Kidney (tissue), 11 donors: ENCODE measurements around the gene OR2T34. TPM values are rescaled to one million over a fixed set of nuclear protein-coding genes. Genes with fewer than 3 reads are reported as not detected.
"Not testable (repeated sequence)": the region's sequence is repeated elsewhere in the genome, so short reads cannot be mapped to it uniquely, and the experiment has no call there.

ENCODE experiments used
- DNase-seq, 5 donors: peaks; one replicate each; pipeline ENCODE4 v3.0.0-alpha.2; 2013 to 2020
- FAIRE-seq: peaks from 2 replicates; lab custom pipeline; 2012; peaks lifted over from hg19 to GRCh38; lab: Jason Lieb, UNC
- H3K27ac ChIP-seq, 2 donors: one replicate each; pipeline ENCODE4 v1.7.0; 2013; ENCODE audit warnings: low read depth in 2 of 2, low read length in 2 of 2, inconsistent platforms in 1 of 2
- H3K27me3 ChIP-seq: one replicate; pipeline ENCODE4 v1.7.1; 2013; ENCODE audit warnings: low read length, inconsistent platforms; ENCODE audit not compliant: control insufficient read depth, insufficient read depth
- H3K36me3 ChIP-seq, 3 donors: one replicate each; pipeline versions ENCODE4 v1.7.0 to v1.7.1; 2013; ENCODE audit warnings: low read length in 3 of 3, control low read depth in 1 of 3, inconsistent platforms in 1 of 3; ENCODE audit not compliant: insufficient read depth in 3 of 3, control insufficient read depth in 2 of 3
- H3K4me1 ChIP-seq, 3 donors: one replicate each; pipeline versions ENCODE4 v1.7.0 to v1.7.1; 2013; ENCODE audit warnings: low read length in 3 of 3, inconsistent platforms in 1 of 3, low read depth in 1 of 3; ENCODE audit not compliant: control insufficient read depth in 2 of 3, insufficient read depth in 2 of 3
- H3K4me3 ChIP-seq, 3 donors: one replicate each; pipeline versions ENCODE4 v1.7.0 to v1.8.1; 2013; ENCODE audit warnings: low read length in 3 of 3, control low read depth in 1 of 3, inconsistent platforms in 1 of 3
- H3K9ac ChIP-seq, 3 donors: one replicate each; pipeline versions ENCODE4 v1.7.0 to v1.7.1; 2013; ENCODE audit warnings: low read length in 3 of 3, control low read depth in 1 of 3, inconsistent platforms in 1 of 3
- H3K9me3 ChIP-seq, 3 donors: one replicate each; pipeline versions ENCODE4 v1.7.0 to v1.7.1; 2013; ENCODE audit warnings: low read length in 3 of 3, control low read depth in 1 of 3, inconsistent platforms in 1 of 3; ENCODE audit not compliant: control insufficient read depth in 2 of 3, insufficient read depth in 1 of 3
- intact Hi-C: fragments of 100-400 bp; cut with DNase I; formaldehyde crosslinking; loops from one replicate; pipeline ENCODE4 v1.11.1; 2022
- polyA plus RNA-seq: library from polyadenylated mRNA; stranded (reverse); fragments of 350-450 nt; fragmentation: Illumina TruSeq; extraction: RNeasy Lipid Tissue Mini Kit (QIAGEN cat#74804); gene quantifications from one replicate; pipeline ENCODE4 v1.2.3, GENCODE V29; 2014; ENCODE audit warnings: low read depth, low replicate concordance; ENCODE audit not compliant: insufficient read depth
- total RNA-seq: library from RNA; stranded (reverse); fragmentation: NEBNext Ultra II Directional; extraction: Animal tissue kit (Norgen Biotek cat#: 25700); gene quantifications from one replicate; pipeline ENCODE4 v1.2.1, GENCODE V29; 2021
- donor health status: control.
- donor health status: control.
- donor health status: DM: yes; HTN: yes; CAD: no.
- donor health status: Normal renal cell carcinoma (clear cell type).

OR2T34 gene
- total and polyA plus RNA-seq, 2 donors from 2014 or later, result not detected

GRCh38 chr1:248551027-248551426 is 23.5 kb downstream of the OR2T34 start:
- H3K9me3 ChIP-seq, intact Hi-C loops, DNase-seq, H3K27ac ChIP-seq, H3K27me3 ChIP-seq, H3K4me3 ChIP-seq, H3K9ac ChIP-seq, H3K36me3 ChIP-seq, FAIRE-seq, H3K4me1 ChIP-seq: not testable (repeated sequence)

DNA sequence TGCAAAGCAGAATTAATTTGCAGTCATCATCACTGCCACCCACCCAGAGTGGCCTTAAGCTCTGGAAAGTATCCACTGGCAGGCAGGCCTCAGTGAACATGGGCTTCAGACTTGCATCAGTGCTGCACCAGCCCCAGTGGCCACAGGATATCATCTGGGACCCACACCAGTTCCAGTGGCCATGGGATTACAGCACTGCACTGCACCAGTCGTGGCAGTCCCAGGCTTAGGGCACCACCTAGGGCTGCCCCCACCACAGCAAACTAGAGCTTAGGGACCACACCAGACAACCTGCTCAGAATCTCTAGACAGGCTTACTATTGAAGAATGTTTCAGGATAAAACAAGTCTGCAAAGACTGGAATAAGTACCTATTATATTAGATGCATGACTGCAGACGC is 27.2 kb downstream of the OR2T34 start:
- H3K9ac ChIP-seq, DNase-seq, intact Hi-C loops, H3K4me3 ChIP-seq, H3K27me3 ChIP-seq, H3K9me3 ChIP-seq, H3K4me1 ChIP-seq, H3K27ac ChIP-seq, H3K36me3 ChIP-seq, FAIRE-seq: not testable (repeated sequence)

- H3K9ac ChIP-seq, FAIRE-seq, H3K27ac ChIP-seq, H3K4me3 ChIP-seq, H3K9me3 ChIP-seq, H3K36me3 ChIP-seq, DNase-seq, intact Hi-C loops, H3K27me3 ChIP-seq, H3K4me1 ChIP-seq: not testable (repeated sequence)
These were observed 37.1 kb downstream of the OR2T34 start for GRCh38 chr1:248537449-248537848.

Other genes with a start within 250 kb of the OR2T34 start
- not detected for gene OR14C36, start 226.0 kb downstream of the OR2T34 start, total RNA-seq
- not detected for gene OR14C36, start 226.0 kb downstream of the OR2T34 start, polyA plus RNA-seq
- gene OR2T4, start 213.1 kb downstream of the OR2T34 start, total RNA-seq, result not detected
- not detected for gene OR2T4, start 213.1 kb downstream of the OR2T34 start, polyA plus RNA-seq
- not detected for gene OR2T6, start 199.0 kb downstream of the OR2T34 start, total RNA-seq
- gene OR2T6, start 199.0 kb downstream of the OR2T34 start, polyA plus RNA-seq, result not detected
- gene OR2T1, start 171.7 kb downstream of the OR2T34 start, total RNA-seq, result not detected
- gene OR2T1, start 171.7 kb downstream of the OR2T34 start, polyA plus RNA-seq, result not detected
- 0.28 TPM for gene OR2T2, start 129.1 kb downstream of the OR2T34 start, total RNA-seq
- gene OR2T2, start 129.1 kb downstream of the OR2T34 start, polyA plus RNA-seq, result not detected
- gene OR2T3, start 101.4 kb downstream of the OR2T34 start, total RNA-seq, result not detected
- gene OR2T3, start 101.4 kb downstream of the OR2T34 start, polyA plus RNA-seq, result not detected
- gene OR2T5, start 86.2 kb downstream of the OR2T34 start, total RNA-seq, result 0.09 TPM
- not detected for gene OR2T5, start 86.2 kb downstream of the OR2T34 start, polyA plus RNA-seq
- gene OR2G6, start 66.7 kb downstream of the OR2T34 start, total RNA-seq, result 0.06 TPM
- 0.09 TPM for gene OR2G6, start 66.7 kb downstream of the OR2T34 start, polyA plus RNA-seq
- not detected for gene OR2T29, start 12.0 kb downstream of the OR2T34 start, total RNA-seq
- gene OR2T29, start 12.0 kb downstream of the OR2T34 start, polyA plus RNA-seq, result not detected
- gene OR2T10, start 22.9 kb upstream of the OR2T34 start, total RNA-seq, result 0.41 TPM
- 1.1 TPM for gene OR2T10, start 22.9 kb upstream of the OR2T34 start, polyA plus RNA-seq
- gene OR2T11, start 60.3 kb upstream of the OR2T34 start, total RNA-seq, result 0.57 TPM
- not detected for gene OR2T11, start 60.3 kb upstream of the OR2T34 start, polyA plus RNA-seq
- gene OR2T35, start 70.5 kb upstream of the OR2T34 start, total RNA-seq, result 0.28 TPM
- gene OR2T35, start 70.5 kb upstream of the OR2T34 start, polyA plus RNA-seq, result not detected
- not detected for gene OR2T27, start 80.8 kb upstream of the OR2T34 start, total RNA-seq
- not detected for gene OR2T27, start 80.8 kb upstream of the OR2T34 start, polyA plus RNA-seq
- not detected for gene OR14I1, start 128.0 kb upstream of the OR2T34 start, total RNA-seq
- gene OR14I1, start 128.0 kb upstream of the OR2T34 start, polyA plus RNA-seq, result not detected
- gene LYPD8, start 181.0 kb upstream of the OR2T34 start, total RNA-seq, result 3.2 TPM
- 0.92 TPM for gene LYPD8, start 181.0 kb upstream of the OR2T34 start, polyA plus RNA-seq